ENCODE results near the gene GPR180. TPM values are rescaled to one million over a fixed set of nuclear protein-coding genes. Genes with fewer than 3 reads are reported as not detected.

Gene GPR180
- total RNA-seq, result 1 to 10 TPM; 7.1 to 7.8 TPM

GRCh38 chr13:94601446-94602431 lies at the start of gene GPR180:
Gene GPR180 (plus strand): TSS chr13:94601857. CDS start chr13:94601928, 71 bp downstream.
- H3K27me3 Mint-ChIP-seq, result no peaks in the 10 kb centered on the region

GRCh38 chr13:94552095-94552494 lies 49.6 kb upstream of the GPR180 start:
- Mint-ChIP-seq H3K4me1 (ENCODE audit: low read depth in 2 of 2) (peaks cover 25 to 27% of the 10 kb centered on the region in 2 donors), H3K36me3 (peaks cover 6% of the 10 kb centered on the region), H3K27ac (no peak overlapping the region), H3K27me3 (no peaks in the 10 kb centered on the region), H3K4me3 (no peak overlapping the region), H3K9me3 (no peaks in the 10 kb centered on the region)
- ATAC-seq (no peak), DNase-seq (ENCODE audit: low spot score) (no peak)

More at GRCh38 chr13:94601446-94602431, at the start of gene GPR180:
- H3K9me3 Mint-ChIP-seq, result peaks cover 4% of the 10 kb centered on the region
- DNase-seq (ENCODE audit: low spot score) (peak; percentile 97), ATAC-seq (peak; percentile 100)
- H3K36me3 Mint-ChIP-seq, result peaks cover 8% of the 10 kb centered on the region
- peak within 1 kb of the TSS; percentile 61 to 83 for H3K27ac Mint-ChIP-seq
- peak within 1 kb of the TSS; percentile 79 for H3K4me3 Mint-ChIP-seq
- H3K4me1 Mint-ChIP-seq (ENCODE audit: low read depth in 2 of 2), result peaks cover 14 to 21% of the 10 kb centered on the region in 2 donors

- H3K4me1 Mint-ChIP-seq (ENCODE audit: low read depth in 2 of 2), result peaks cover 20 to 25% of the 10 kb centered on the region in 2 donors
- no peaks in the 10 kb centered on the region for H3K9me3 Mint-ChIP-seq
These were observed 47.9 kb upstream of the GPR180 start for GRCh38 chr13:94553766-94554165.

GRCh38 chr13:94556041-94556440 lies 45.6 kb upstream of the GPR180 start:
- DNase-seq (ENCODE audit: low spot score), result no peak
- Mint-ChIP-seq H3K27ac (no peak overlapping the region), H3K4me1 (ENCODE audit: low read depth in 2 of 2) (peaks cover 8 to 11% of the 10 kb centered on the region in 2 donors), H3K27me3 (no peaks in the 10 kb centered on the region), H3K4me3 (no peak overlapping the region), H3K36me3 (no peaks in the 10 kb centered on the region), H3K9me3 (no peaks in the 10 kb centered on the region)
- ATAC-seq, result no peak

More at GRCh38 chr13:94553766-94554165, 47.9 kb upstream of the GPR180 start:
- ATAC-seq (no peak), DNase-seq (ENCODE audit: low spot score) (no peak)
- Mint-ChIP-seq H3K27me3 (no peaks in the 10 kb centered on the region), H3K36me3 (peaks cover 6% of the 10 kb centered on the region), H3K27ac (no peak overlapping the region), H3K4me3 (no peak overlapping the region)

GRCh38 chr13:94556621-94557020 lies 45.0 kb upstream of the GPR180 start:
- no peak for ATAC-seq
- no peak for DNase-seq (ENCODE audit: low spot score)
- Mint-ChIP-seq H3K4me1 (ENCODE audit: low read depth in 2 of 2) (peaks cover 5 to 11% of the 10 kb centered on the region in 2 donors), H3K4me3 (no peak overlapping the region), H3K36me3 (no peaks in the 10 kb centered on the region), H3K27me3 (no peaks in the 10 kb centered on the region), H3K27ac (no peak overlapping the region), H3K9me3 (no peaks in the 10 kb centered on the region)

GRCh38 chr13:94557684-94558235 lies 43.9 kb upstream of the GPR180 start:
- no peak for DNase-seq (ENCODE audit: low spot score)
- no peaks in the 10 kb centered on the region for H3K27me3 Mint-ChIP-seq
- H3K9me3 Mint-ChIP-seq, result no peaks in the 10 kb centered on the region
- H3K4me1 Mint-ChIP-seq (ENCODE audit: low read depth in 2 of 2), result peaks cover 5 to 11% of the 10 kb centered on the region in 2 donors
- no peak overlapping the region for H3K4me3 Mint-ChIP-seq
- no peak for ATAC-seq
- peaks cover 5% of the 10 kb centered on the region for H3K36me3 Mint-ChIP-seq
- H3K27ac Mint-ChIP-seq, result peak overlapping the region in 1 of 2 donors; percentile 41

- Mint-ChIP-seq H3K27me3 (no peaks in the 10 kb centered on the region), H3K36me3 (peaks cover 5% of the 10 kb centered on the region), H3K4me1 (ENCODE audit: low read depth in 2 of 2) (peaks cover 5 to 11% of the 10 kb centered on the region in 2 donors), H3K4me3 (no peak overlapping the region), H3K27ac (peak overlapping the region; percentile 41), H3K9me3 (no peaks in the 10 kb centered on the region)
- DNase-seq (ENCODE audit: low spot score), result no peak
- ATAC-seq, result peak; percentile 51 to 59
These were observed 42.9 kb upstream of the GPR180 start for GRCh38 chr13:94558716-94559115.

- Mint-ChIP-seq H3K4me3 (no peak overlapping the region), H3K36me3 (peaks cover 5% of the 10 kb centered on the region), H3K4me1 (ENCODE audit: low read depth in 2 of 2) (peaks cover 5 to 11% of the 10 kb centered on the region in 2 donors), H3K9me3 (no peaks in the 10 kb centered on the region), H3K27ac (no peak overlapping the region), H3K27me3 (no peaks in the 10 kb centered on the region)
- no peak for DNase-seq (ENCODE audit: low spot score)
- no peak for ATAC-seq
These were observed 42.3 kb upstream of the GPR180 start for GRCh38 chr13:94559222-94559795.

- H3K4me3 Mint-ChIP-seq, result no peak overlapping the region
- DNase-seq (ENCODE audit: low spot score), result no peak
- peaks cover 5 to 11% of the 10 kb centered on the region in 2 donors for H3K4me1 Mint-ChIP-seq (ENCODE audit: low read depth in 2 of 2)
- no peak overlapping the region for H3K27ac Mint-ChIP-seq
- H3K36me3 Mint-ChIP-seq, result peaks cover 5% of the 10 kb centered on the region
- H3K9me3 Mint-ChIP-seq, result no peaks in the 10 kb centered on the region
- ATAC-seq, result no peak
- no peaks in the 10 kb centered on the region for H3K27me3 Mint-ChIP-seq
These were observed 41.5 kb upstream of the GPR180 start for GRCh38 chr13:94560116-94560515.

- Mint-ChIP-seq H3K9me3 (no peaks in the 10 kb centered on the region), H3K27me3 (no peaks in the 10 kb centered on the region), H3K36me3 (peaks cover 5% of the 10 kb centered on the region), H3K27ac (no peak overlapping the region), H3K4me1 (ENCODE audit: low read depth in 2 of 2) (peaks cover 5 to 11% of the 10 kb centered on the region in 2 donors), H3K4me3 (no peak overlapping the region)
- no peak for ATAC-seq
- no peak for DNase-seq (ENCODE audit: low spot score)
These were observed 40.5 kb upstream of the GPR180 start for GRCh38 chr13:94561126-94561525.

GRCh38 chr13:94567581-94567980 lies 34.1 kb upstream of the GPR180 start:
- Mint-ChIP-seq H3K4me1 (ENCODE audit: low read depth in 2 of 2) (no peaks in the 10 kb centered on the region), H3K4me3 (no peak overlapping the region), H3K9me3 (no peaks in the 10 kb centered on the region), H3K36me3 (peaks cover 21% of the 10 kb centered on the region), H3K27ac (no peak overlapping the region), H3K27me3 (no peaks in the 10 kb centered on the region)
- no peak for ATAC-seq
- no peak for DNase-seq (ENCODE audit: low spot score)

GRCh38 chr13:94568443-94568842 lies 33.2 kb upstream of the GPR180 start:
- Mint-ChIP-seq H3K4me3 (no peak overlapping the region), H3K9me3 (no peaks in the 10 kb centered on the region), H3K27me3 (no peaks in the 10 kb centered on the region), H3K36me3 (peaks cover 26% of the 10 kb centered on the region), H3K27ac (no peak overlapping the region), H3K4me1 (ENCODE audit: low read depth in 2 of 2) (peaks cover 0 to 4% of the 10 kb centered on the region in 2 donors)
- no peak for DNase-seq (ENCODE audit: low spot score)
- no peak for ATAC-seq

GRCh38 chr13:94569615-94570014 lies 32.0 kb upstream of the GPR180 start:
- H3K4me3 Mint-ChIP-seq, result no peak overlapping the region
- peaks cover 34% of the 10 kb centered on the region for H3K36me3 Mint-ChIP-seq
- H3K27ac Mint-ChIP-seq, result no peak overlapping the region

GRCh38 chr13:94579063-94579462 lies 22.6 kb upstream of the GPR180 start:
- H3K36me3 Mint-ChIP-seq, result peaks cover 37% of the 10 kb centered on the region
- H3K27ac Mint-ChIP-seq, result no peak overlapping the region
- H3K4me3 Mint-ChIP-seq, result no peak overlapping the region
- DNase-seq (ENCODE audit: low spot score) (no peak), ATAC-seq (no peak)
- H3K4me1 Mint-ChIP-seq (ENCODE audit: low read depth in 2 of 2), result peaks cover 2 to 3% of the 10 kb centered on the region in 2 donors
- H3K27me3 Mint-ChIP-seq, result no peaks in the 10 kb centered on the region
- H3K9me3 Mint-ChIP-seq, result no peaks in the 10 kb centered on the region

More at GRCh38 chr13:94569615-94570014, 32.0 kb upstream of the GPR180 start:
- DNase-seq (ENCODE audit: low spot score) (no peak), ATAC-seq (no peak)
- no peaks in the 10 kb centered on the region for H3K9me3 Mint-ChIP-seq
- no peaks in the 10 kb centered on the region for H3K27me3 Mint-ChIP-seq
- H3K4me1 Mint-ChIP-seq (ENCODE audit: low read depth in 2 of 2), result peaks cover 0 to 4% of the 10 kb centered on the region in 2 donors
